ENCODE measurements around the gene CADPS.

CADPS gene

GRCh38 chr3:62369476-62369743, 505.8 kb downstream of the CADPS start:
- no peak for DNase-seq

- DNase-seq = peak; percentile 69
Observed at GRCh38 chr3:62368705-62369475, 506.3 kb downstream of the CADPS start.

- DNase-seq = no peak
Observed at GRCh38 chr3:62368290-62368704, 506.9 kb downstream of the CADPS start.

- no peak for DNase-seq
Observed at GRCh38 chr3:62367763-62368195, 507.4 kb downstream of the CADPS start.

GRCh38 chr3:62366126-62366484, 509.1 kb downstream of the CADPS start:
- no peak for DNase-seq

GRCh38 chr3:62365391-62366125, 509.7 kb downstream of the CADPS start:
- no peak for DNase-seq

- DNase-seq = no peak
Observed at GRCh38 chr3:62364191-62364590, 511.0 kb downstream of the CADPS start.

- DNase-seq = no peak
Observed at GRCh38 chr3:62363275-62363674, 511.9 kb downstream of the CADPS start.

GRCh38 chr3:62361824-62362223, 513.4 kb downstream of the CADPS start:
- DNase-seq = no peak

- no peak for DNase-seq
Observed at GRCh38 chr3:62361261-62361660, 514.0 kb downstream of the CADPS start.

- no peak for DNase-seq
Observed at GRCh38 chr3:62359531-62359930, 515.7 kb downstream of the CADPS start.

GRCh38 chr3:62356356-62356755, 518.9 kb downstream of the CADPS start:
- DNase-seq = no peak

GRCh38 chr3:62355703-62356102, 519.5 kb downstream of the CADPS start:
- DNase-seq = no peak

Data from islet precursor cell (in vitro differentiated cells).